ENCODE results near the gene CCDC107.

CCDC107 gene

DNA sequence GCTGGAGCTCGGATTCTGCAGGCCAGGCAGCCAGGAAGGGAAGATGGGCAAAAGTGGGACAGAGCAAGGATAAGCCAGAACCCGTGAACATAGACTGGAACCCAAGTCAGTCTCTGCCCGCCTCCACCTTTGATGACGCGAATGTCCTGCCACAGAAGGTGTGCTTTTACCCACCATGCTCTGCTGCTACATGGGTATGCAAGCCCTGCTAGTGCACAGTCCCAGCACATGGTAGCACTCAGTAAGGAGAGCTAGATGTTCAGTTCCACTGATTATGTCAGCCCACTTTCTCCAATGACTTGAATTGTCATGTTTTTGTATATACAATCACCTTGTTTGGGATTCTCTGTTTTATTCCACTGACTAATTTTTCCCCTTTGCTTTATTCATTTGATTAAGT is 28.5 kb upstream of the CCDC107 start:
- TF ChIP-seq, protein P1, sequence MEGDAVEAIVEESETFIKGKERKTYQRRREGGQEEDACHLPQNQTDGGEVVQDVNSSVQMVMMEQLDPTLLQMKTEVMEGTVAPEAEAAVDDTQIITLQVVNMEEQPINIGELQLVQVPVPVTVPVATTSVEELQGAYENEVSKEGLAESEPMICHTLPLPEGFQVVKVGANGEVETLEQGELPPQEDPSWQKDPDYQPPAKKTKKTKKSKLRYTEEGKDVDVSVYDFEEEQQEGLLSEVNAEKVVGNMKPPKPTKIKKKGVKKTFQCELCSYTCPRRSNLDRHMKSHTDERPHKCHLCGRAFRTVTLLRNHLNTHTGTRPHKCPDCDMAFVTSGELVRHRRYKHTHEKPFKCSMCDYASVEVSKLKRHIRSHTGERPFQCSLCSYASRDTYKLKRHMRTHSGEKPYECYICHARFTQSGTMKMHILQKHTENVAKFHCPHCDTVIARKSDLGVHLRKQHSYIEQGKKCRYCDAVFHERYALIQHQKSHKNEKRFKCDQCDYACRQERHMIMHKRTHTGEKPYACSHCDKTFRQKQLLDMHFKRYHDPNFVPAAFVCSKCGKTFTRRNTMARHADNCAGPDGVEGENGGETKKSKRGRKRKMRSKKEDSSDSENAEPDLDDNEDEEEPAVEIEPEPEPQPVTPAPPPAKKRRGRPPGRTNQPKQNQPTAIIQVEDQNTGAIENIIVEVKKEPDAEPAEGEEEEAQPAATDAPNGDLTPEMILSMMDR (IDR thresholded peaks at IDR 0.05), result no peak

DNA sequence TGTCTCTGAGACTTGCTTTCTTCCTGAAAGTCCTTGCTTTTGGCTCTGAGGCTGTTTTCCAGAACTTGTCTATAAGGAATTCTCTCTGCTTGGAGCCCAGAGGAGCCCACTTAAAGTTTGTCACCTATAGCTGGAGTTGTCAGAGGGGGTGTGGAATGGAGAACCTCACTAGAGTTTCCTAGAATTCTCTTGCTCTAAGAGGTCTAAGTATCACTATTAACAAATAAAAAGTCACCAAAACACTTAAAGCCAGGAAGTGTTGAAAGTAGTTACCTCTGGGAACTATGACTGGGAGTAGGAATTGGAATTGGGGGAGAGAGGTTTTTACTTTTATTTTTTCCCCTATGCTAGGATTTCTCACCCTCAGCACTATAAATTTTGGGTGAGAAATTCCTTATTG is 22.4 kb upstream of the CCDC107 start:
- TF ChIP-seq, protein P1 (IDR thresholded peaks at IDR 0.05), result no peak

DNA sequence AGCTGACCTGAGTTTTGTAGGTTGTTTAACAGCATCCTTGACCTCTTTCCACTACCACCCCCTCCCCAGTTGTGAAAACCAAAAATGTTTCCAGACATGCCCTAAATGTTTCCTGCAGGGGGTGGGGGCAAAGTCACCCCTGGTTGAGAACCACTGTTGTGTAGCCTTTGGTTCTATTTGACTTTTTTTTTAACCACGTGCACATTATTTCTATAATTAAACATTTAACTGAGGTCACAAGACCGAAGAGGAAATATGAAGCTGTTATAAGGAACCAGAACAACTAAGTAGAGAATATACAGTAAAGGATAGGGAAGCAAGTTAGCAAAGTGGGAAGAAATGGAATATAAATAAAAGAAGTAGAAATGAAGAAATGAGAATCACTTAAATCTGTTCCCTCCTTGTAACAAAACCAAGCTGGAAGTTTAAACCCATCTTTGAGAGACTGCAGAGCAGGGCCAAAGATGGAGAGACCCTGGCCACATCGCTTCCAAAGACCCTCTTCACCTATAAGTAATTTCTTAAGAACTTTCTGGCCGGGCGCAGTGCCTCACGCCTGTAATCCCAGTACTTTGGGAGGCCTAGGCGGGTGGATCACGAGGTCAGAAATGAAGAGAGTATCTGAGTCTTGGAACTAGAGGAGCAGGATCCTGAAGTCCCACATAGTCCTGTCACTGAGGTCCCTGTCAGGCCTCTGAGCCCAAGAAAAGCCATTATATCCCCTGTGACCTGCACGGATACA is 21.8 kb upstream of the CCDC107 start:
- TF ChIP-seq, protein P1 (IDR thresholded peaks at IDR 0.05), result no peak

DNA sequence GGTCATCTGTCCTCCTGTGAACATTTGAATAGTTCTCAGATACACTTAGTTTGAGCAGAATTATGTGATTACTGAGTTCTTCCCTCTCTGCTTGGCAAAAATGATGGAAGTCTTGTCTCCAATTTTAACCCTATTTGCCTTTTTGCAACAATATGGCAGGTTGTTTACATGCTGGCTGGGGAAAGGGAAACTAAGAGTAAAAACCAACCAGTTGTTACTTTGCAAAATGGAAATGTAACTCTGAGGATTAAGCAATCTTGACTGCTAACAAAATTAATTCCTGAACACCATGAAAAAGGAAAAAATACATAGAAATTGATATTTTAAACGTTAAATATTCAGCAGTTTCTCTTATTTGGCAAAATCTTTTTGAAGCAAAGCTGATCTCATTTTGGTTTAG is 18.5 kb upstream of the CCDC107 start:
- TF ChIP-seq, protein P1 (IDR thresholded peaks at IDR 0.05), result no peak

DNA sequence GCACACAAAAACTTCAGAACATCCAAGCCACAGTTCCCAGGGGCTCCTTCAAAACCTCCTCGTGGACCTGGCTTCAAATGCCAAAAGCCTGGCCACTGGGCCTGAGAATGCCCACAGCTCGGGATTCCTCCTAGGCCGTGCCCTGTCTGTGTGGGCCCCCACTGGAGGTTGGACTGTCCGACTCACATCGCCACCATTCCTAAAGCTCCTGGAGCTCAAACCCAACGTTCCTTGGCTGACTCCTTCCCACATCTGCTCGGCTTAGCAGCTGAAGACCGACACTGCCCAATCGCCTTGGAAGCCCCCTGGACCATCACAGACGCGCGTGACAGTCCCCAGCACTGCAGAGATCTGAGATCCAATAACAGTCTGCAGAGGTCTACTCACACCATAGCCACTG is 15.0 kb upstream of the CCDC107 start:
- TF ChIP-seq, protein P1 (IDR thresholded peaks at IDR 0.05), result no peak

DNA sequence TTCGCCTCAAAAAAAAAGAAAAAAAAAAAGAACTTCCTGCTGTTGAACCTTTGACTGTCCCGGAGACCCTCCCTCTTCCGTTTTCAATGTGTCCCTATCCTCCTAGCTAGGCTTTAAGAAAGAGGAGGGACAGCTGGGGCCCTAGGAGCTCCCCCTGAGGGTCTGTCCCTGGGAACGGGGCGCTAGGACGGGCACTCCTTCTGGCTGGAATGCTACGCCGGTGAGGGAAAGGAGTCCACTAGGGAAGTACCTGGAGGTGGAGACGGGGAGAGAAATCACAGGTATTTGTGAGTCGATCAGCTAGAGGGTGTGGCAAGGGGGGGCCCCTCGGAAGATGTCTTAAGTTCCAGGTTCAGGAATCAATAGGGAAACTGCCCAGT is 11.9 kb upstream of the CCDC107 start:
- TF ChIP-seq, protein P1 (IDR thresholded peaks at IDR 0.05), result no peak

DNA sequence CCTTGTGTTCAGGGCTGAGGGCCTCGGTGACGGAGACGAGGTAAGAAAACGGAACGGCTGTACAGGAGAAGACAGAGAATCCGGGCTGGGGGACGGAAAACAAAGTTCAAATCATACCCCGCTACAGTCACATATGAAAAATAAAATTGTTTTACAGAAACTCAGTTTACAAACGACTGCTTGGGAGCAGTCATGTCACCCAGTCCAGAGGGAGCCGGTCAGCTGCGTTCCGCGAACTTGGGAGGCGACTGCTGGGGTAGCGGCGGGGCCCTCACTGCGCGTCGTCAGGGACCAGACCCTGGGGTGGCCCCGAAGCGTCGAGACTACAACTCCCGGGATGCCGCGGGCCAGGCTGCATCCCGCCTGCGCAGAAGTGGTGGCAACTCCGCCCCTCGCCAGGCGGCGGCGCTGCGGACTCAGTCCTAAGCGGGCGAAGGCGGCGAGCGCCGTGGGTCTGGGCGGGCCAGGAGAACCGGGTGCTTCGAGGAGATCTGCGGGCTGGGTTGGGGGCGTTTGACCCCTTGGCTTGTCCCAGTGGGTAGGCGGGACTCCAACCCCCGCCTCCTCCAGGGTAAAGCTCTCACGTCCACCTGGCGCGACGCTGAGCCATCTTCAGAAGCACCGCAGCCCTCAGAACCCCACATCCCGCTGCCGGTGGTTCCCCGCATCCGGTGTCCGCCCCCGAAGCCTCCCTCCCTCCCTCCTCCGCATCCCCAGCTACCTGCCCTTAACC is 11.4 kb upstream of the CCDC107 start:
- TF ChIP-seq, protein P1 (IDR thresholded peaks at IDR 0.05), result peak; percentile 88

Data from LNCAP (cell line).